AG09319 (cell line): ENCODE data around the gene MYOZ1.

Experiments
- DNase-seq: peaks from one replicate; pipeline ENCODE4 v3.0.0-alpha.2; 2010; ENCODE audit warnings: low read depth; ENCODE audit errors: extremely low read depth
- TF ChIP-seq, protein P1 (sequence below): IDR thresholded peaks from 2 replicates; pipeline ENCODE4 v1.5.1; 2011; ENCODE audit warnings: low read depth, mild to moderate bottlenecking, inconsistent platforms, low read length, moderate library complexity

The MYOZ1 gene

DNA sequence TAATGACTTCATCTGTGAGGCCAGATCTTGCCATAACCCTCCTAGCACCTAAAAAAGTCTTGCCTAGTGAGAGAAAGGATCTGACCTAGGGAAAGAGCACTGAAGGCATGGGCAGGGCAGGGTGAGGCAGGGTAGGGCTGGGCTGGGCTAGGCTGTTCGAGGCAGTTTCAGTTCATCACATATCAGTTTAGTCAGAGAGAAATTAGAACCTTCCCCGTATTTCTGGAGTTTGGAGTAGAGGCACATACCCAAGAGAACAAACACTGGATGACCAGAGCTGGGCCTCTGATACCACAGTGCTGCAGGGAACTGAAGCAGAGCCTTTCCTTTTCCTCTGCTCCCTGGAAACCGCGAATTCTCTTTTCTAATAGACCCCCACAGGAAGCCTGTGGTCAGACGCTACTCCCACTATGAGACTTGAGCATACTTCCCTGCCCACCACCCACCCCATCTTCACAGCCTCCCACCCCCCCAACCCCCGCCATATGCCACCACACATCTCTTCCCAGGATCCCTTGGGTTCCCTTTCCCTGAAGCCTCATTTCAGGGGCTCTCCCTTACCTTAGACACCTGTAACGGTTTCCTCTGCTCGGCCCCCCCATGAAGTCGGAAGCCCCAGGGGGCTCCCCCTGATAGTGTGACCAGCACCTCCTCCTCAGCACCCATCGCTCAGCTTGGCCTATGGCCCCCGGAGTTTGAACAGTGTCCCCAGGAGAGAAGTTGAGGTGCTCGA is 14.1 kb upstream of the MYOZ1 start:
- TF ChIP-seq, protein P1, sequence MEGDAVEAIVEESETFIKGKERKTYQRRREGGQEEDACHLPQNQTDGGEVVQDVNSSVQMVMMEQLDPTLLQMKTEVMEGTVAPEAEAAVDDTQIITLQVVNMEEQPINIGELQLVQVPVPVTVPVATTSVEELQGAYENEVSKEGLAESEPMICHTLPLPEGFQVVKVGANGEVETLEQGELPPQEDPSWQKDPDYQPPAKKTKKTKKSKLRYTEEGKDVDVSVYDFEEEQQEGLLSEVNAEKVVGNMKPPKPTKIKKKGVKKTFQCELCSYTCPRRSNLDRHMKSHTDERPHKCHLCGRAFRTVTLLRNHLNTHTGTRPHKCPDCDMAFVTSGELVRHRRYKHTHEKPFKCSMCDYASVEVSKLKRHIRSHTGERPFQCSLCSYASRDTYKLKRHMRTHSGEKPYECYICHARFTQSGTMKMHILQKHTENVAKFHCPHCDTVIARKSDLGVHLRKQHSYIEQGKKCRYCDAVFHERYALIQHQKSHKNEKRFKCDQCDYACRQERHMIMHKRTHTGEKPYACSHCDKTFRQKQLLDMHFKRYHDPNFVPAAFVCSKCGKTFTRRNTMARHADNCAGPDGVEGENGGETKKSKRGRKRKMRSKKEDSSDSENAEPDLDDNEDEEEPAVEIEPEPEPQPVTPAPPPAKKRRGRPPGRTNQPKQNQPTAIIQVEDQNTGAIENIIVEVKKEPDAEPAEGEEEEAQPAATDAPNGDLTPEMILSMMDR: no peak

DNA sequence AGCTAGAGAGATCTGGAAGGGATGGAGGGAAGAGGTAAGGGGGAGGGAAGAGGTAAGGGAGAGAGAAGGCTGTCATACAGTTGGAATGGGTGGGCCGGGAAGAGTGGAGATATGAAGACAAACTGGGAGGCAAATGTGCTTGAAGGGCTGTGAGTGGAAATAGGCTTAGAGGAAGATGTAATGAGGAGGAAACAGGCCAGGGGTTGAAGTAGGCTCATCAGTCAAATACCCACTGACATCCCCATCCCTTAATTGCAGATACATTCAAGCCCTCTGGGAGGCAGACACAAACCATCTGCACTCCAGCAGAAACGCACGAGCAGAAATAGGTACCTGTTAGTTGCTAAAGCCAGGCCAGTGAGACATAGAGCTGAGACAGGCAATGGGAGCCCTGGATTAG is 12.4 kb upstream of the MYOZ1 start:
- no peak for DNase-seq

More for the DNA sequence above, 14.1 kb upstream of the MYOZ1 start:
- no peak for DNase-seq

DNA sequence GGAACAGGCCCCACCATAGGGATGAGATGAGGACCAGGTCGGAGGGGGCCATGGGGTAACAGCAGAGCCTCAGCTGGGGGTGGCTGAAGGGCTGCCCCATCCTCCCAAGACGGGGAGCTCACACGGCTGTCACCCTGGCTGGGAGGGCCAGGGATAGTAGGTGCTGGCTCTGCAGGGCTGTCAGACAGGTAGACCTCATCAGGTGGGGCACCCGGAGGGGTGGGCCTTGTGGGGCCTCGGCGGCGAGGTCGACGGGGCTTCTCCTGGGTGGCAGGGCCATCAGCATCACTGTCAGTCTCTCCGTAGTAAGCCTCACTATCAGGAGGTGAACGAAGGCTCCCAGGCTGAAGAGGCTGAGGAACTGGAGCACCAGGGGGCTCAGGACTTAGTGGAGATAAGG is 11.9 kb upstream of the MYOZ1 start:
- DNase-seq: no peak
- TF ChIP-seq, protein P1: no peak

More for the DNA sequence above, 12.4 kb upstream of the MYOZ1 start:
- TF ChIP-seq, protein P1: no peak; the same call in 1 of the 2 replicates

DNA sequence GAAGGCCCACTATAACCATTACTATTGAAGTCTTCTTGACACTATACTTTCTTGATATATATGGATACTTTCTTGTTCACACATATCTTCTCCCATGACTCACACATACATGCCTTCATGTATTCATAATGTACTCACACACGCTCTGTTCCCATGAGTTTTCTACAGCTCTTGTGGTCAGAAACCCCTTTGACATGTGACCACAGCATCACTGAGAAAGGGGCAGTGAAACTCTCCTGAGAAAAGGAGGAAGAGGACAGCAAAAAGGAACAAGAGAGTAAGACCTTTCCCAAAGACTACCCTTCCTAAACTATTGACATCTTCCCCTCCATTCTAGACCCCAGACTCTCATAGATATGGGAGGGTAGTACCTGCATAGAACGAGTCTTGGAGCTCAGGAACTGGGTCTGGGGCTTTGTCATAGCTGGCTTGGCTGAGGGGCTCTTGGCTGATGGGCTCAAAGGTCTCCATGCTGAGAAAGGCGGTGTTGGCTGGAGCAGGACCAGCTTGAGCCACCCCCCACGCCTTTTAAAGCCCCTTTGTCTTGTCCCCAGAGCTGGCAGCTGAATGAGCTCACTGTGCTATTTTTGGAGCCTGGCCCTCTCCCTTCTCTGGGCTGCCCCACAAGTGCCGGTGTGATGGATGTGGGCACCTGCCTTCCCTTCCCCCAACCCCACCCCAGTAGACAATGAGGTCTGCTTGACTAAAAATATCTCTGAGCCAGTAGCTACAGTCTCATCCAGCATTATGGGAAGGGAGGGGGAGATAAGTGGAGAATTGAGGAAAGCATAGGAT is 9.5 kb upstream of the MYOZ1 start:
- TF ChIP-seq, protein P1: no peak

DNA sequence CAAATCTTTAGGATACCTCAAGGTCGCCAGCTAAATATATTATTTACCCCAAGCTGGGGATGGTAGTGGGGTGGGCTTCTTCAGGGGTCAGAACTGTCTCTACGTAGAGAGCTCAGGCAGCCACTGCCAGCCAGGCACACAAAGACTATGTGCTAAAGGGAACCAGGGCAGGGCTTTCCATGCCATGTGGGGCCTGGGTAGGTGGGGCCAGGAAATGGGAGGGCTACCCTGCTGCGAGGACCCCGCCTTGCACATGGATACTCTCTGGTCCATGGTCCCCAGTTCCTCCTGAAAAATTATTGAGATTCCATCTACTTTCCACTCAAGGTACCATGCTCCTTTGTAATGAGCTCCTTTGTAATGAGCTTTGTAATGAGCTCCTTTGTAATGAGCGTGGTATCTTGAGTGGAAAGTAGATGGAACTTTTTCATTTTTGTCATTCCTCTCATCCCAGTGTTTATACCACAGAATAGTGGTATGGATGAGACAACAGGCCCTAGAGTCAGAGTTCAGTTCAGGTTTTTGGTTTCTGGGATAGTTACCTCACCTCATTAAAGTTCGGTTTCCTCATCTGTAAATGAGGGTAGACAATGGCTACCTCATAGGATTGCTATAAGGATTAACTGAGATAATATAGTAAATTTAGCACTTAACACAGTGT is 8.7 kb upstream of the MYOZ1 start:
- DNase-seq: no peak
- TF ChIP-seq, protein P1: no peak

More for the DNA sequence above, 9.5 kb upstream of the MYOZ1 start:
- no peak for DNase-seq

DNA sequence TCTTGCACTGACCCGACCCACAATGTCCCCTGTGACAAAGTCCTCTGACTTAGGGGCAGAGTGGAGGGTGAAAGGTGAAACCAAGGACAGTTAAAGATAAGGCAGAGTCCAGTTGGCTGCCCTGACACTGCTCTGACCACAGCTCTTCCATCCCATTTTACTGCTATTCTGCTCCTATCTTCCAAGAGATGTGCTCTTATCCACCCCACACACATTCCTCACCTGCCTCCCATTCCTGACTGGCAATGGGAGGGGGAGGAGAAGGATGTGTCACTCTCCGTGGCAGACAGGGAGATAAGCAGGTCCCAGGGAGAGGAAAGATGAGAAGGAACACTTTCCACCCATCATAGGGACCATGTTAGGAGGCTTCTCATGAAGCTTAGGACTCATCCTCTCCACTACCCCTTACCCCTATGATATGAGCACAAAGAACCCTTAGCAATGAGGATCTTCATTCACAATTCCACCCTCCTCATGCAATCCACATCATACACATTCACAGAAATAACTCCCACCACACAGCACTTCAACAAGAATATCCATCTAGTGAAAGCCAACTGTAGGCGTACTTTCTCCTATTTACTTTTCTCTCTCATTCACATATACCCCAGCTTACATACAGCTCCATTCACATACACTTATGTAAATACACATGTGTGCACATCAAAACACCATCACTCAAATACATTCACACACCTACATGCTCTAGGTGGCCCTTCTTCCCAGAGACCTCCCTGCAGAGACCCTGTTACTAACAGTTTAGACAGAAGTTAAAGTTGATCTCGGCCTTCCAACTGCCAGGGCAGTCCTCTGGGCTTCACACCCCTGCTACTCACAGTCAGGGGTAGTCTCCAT is 7.9 kb upstream of the MYOZ1 start:
- TF ChIP-seq, protein P1: no peak

More for the DNA sequence above, 7.9 kb upstream of the MYOZ1 start:
- no peak for DNase-seq
